ENCODE measurements around the gene ENSA. TPM values are rescaled to one million over a fixed set of nuclear protein-coding genes. Genes with fewer than 3 reads are reported as not detected.
A peak's percentile ranks its signal among the peaks of the same experiment; 100 is the strongest.
"Not testable (repeated sequence)": the region's sequence is repeated elsewhere in the genome, so short reads cannot be mapped to it uniquely, and the experiment has no call there.

Gene ENSA
- total RNA-seq, 1 experiment from 2014 or later = 89.3 TPM

GRCh38 chr1:150612014-150612345, 17.4 kb downstream of the ENSA start:
- Histone ChIP-seq H3K4me1 (peaks cover 5% of the 10 kb centered on the region), H3K27me3 (no peaks in the 10 kb centered on the region), H3K27ac (no peak overlapping the region), H3K9me3 (replicated peaks) (no peaks in the 10 kb centered on the region), H3K36me3 (0 out of 2 replicates have a peak, but pooled peaks cover 3% of the 10 kb centered on the region), H3K4me3 (no peak overlapping the region)
- DNase-seq = no peak

- Histone ChIP-seq H3K9me3 (replicated peaks) (no peaks in the 10 kb centered on the region), H3K4me3 (no peak overlapping the region), H3K27me3 (no peaks in the 10 kb centered on the region), H3K36me3 (no peaks in the 10 kb centered on the region), H3K4me1 (peaks cover 5% of the 10 kb centered on the region), H3K27ac (no peak overlapping the region)
- DNase-seq = no peak
Observed at GRCh38 chr1:150610576-150610975, 18.8 kb downstream of the ENSA start.

GRCh38 chr1:150609732-150610131, 19.7 kb downstream of the ENSA start:
- Histone ChIP-seq H3K9me3 (replicated peaks) (no peaks in the 10 kb centered on the region), H3K4me1 (peaks cover 9% of the 10 kb centered on the region), H3K27me3 (no peaks in the 10 kb centered on the region), H3K36me3 (no peaks in the 10 kb centered on the region), H3K27ac (no peak overlapping the region), H3K4me3 (no peak overlapping the region)
- no peak for DNase-seq

- H3K27me3 ChIP-seq = no peaks in the 10 kb centered on the region
- no peak overlapping the region for H3K4me3 ChIP-seq
- H3K9me3 ChIP-seq (replicated peaks) = no peaks in the 10 kb centered on the region
- H3K4me1 ChIP-seq = peaks cover 12% of the 10 kb centered on the region
- H3K36me3 ChIP-seq = no peaks in the 10 kb centered on the region
- DNase-seq = no peak
- H3K27ac ChIP-seq = no peak overlapping the region
Observed at GRCh38 chr1:150606463-150607142, 22.8 kb downstream of the ENSA start.

GRCh38 chr1:150605451-150605731, 24.0 kb downstream of the ENSA start:
- not testable (repeated sequence) for H3K36me3 ChIP-seq; H3K9me3 ChIP-seq (replicated peaks); H3K4me3 ChIP-seq; H3K27ac ChIP-seq; H3K27me3 ChIP-seq; DNase-seq
- peaks cover 12% of the 10 kb centered on the region for H3K4me1 ChIP-seq

GRCh38 chr1:150604226-150604588, 25.2 kb downstream of the ENSA start:
- Histone ChIP-seq H3K4me3 (no peak overlapping the region), H3K27me3 (no peaks in the 10 kb centered on the region), H3K9me3 (replicated peaks) (no peaks in the 10 kb centered on the region), H3K27ac (peak overlapping the region; percentile 77), H3K36me3 (no peaks in the 10 kb centered on the region), H3K4me1 (peaks cover 12% of the 10 kb centered on the region)
- no peak for DNase-seq

GRCh38 chr1:150603711-150604110, 25.7 kb downstream of the ENSA start:
- no peak overlapping the region for H3K4me3 ChIP-seq
- no peaks in the 10 kb centered on the region for H3K36me3 ChIP-seq
- peaks cover 12% of the 10 kb centered on the region for H3K4me1 ChIP-seq
- no peaks in the 10 kb centered on the region for H3K27me3 ChIP-seq
- DNase-seq = no peak
- H3K27ac ChIP-seq = no peak overlapping the region
- H3K9me3 ChIP-seq (replicated peaks) = no peaks in the 10 kb centered on the region

- not testable (repeated sequence) for H3K36me3 ChIP-seq; H3K27me3 ChIP-seq; H3K4me3 ChIP-seq; DNase-seq; H3K9me3 ChIP-seq (replicated peaks); H3K27ac ChIP-seq
- peaks cover 15% of the 10 kb centered on the region for H3K4me1 ChIP-seq
Observed at GRCh38 chr1:150602372-150602771, 27.0 kb downstream of the ENSA start.

- no peak overlapping the region for H3K4me3 ChIP-seq
- peaks cover 15% of the 10 kb centered on the region for H3K4me1 ChIP-seq
- no peaks in the 10 kb centered on the region for H3K9me3 ChIP-seq (replicated peaks)
- no peak overlapping the region for H3K27ac ChIP-seq
- no peaks in the 10 kb centered on the region for H3K36me3 ChIP-seq
- no peak for DNase-seq
- no peaks in the 10 kb centered on the region for H3K27me3 ChIP-seq
Observed at GRCh38 chr1:150601540-150601939, 27.9 kb downstream of the ENSA start.

GRCh38 chr1:150598346-150598745, 31.1 kb downstream of the ENSA start:
- not testable (repeated sequence) for H3K4me3 ChIP-seq; H3K36me3 ChIP-seq; H3K27ac ChIP-seq; H3K27me3 ChIP-seq; H3K9me3 ChIP-seq (replicated peaks); H3K4me1 ChIP-seq
- peak in 1 of 2 experiments; percentile 15 for DNase-seq

- Histone ChIP-seq H3K27me3 (no peaks in the 10 kb centered on the region), H3K4me1 (0 out of 2 replicates have a peak, but pooled peaks cover 3% of the 10 kb centered on the region), H3K4me3 (no peak overlapping the region), H3K36me3 (no peaks in the 10 kb centered on the region), H3K27ac (no peak overlapping the region), H3K9me3 (replicated peaks) (no peaks in the 10 kb centered on the region)
- no peak for DNase-seq
Observed at GRCh38 chr1:150596976-150597375, 32.4 kb downstream of the ENSA start.

GRCh38 chr1:150596095-150596892, 33.1 kb downstream of the ENSA start:
- H3K27ac ChIP-seq = no peak overlapping the region
- DNase-seq = no peak
- H3K9me3 ChIP-seq (replicated peaks) = no peaks in the 10 kb centered on the region
- H3K4me3 ChIP-seq = no peak overlapping the region
- H3K27me3 ChIP-seq = no peaks in the 10 kb centered on the region
- H3K36me3 ChIP-seq = no peaks in the 10 kb centered on the region
- 0 out of 2 replicates have a peak, but pooled peaks cover 3% of the 10 kb centered on the region for H3K4me1 ChIP-seq

- H3K36me3 ChIP-seq = peaks cover 15% of the 10 kb centered on the region
- H3K27ac ChIP-seq = no peak overlapping the region
- no peaks in the 10 kb centered on the region for H3K27me3 ChIP-seq
- H3K9me3 ChIP-seq (replicated peaks) = no peaks in the 10 kb centered on the region
- H3K4me1 ChIP-seq = no peaks in the 10 kb centered on the region; the same call in 1 of the 2 replicates
- H3K4me3 ChIP-seq = no peak overlapping the region
- no peak for DNase-seq
Observed at GRCh38 chr1:150582371-150582770, 47.0 kb downstream of the ENSA start.

GRCh38 chr1:150581962-150582361, 47.5 kb downstream of the ENSA start:
- H3K36me3 ChIP-seq = peaks cover 19% of the 10 kb centered on the region
- not testable (repeated sequence) for H3K9me3 ChIP-seq (replicated peaks); H3K27ac ChIP-seq; H3K27me3 ChIP-seq; H3K4me3 ChIP-seq; DNase-seq; H3K4me1 ChIP-seq

GRCh38 chr1:150581437-150581836, 48.0 kb downstream of the ENSA start:
- not testable (repeated sequence) for DNase-seq; H3K27me3 ChIP-seq; H3K27ac ChIP-seq; H3K9me3 ChIP-seq (replicated peaks); H3K4me1 ChIP-seq; H3K4me3 ChIP-seq
- peaks cover 24% of the 10 kb centered on the region for H3K36me3 ChIP-seq

GRCh38 chr1:150580966-150581365, 48.4 kb downstream of the ENSA start:
- not testable (repeated sequence) for H3K27ac ChIP-seq; H3K27me3 ChIP-seq; DNase-seq; H3K4me1 ChIP-seq; H3K4me3 ChIP-seq; H3K9me3 ChIP-seq (replicated peaks)
- H3K36me3 ChIP-seq = peaks cover 29% of the 10 kb centered on the region
